ENCODE measurements around the gene GUCY2D. TPM values are rescaled to one million over a fixed set of nuclear protein-coding genes. Genes with fewer than 3 reads are reported as not detected.

The GUCY2D gene
- total RNA-seq, 2 experiments from 2014 or later, result not detected

Other genes with a start within 250 kb of the GUCY2D start
- 10 to 100 TPM; 15.5 to 31.9 TPM for gene KDM6B, start 168.4 kb upstream of the GUCY2D start, total RNA-seq
- 1 to 10 TPM in 1 of 2 experiments, under 1 TPM in 1; 0.84 to 1.2 TPM for gene TMEM88, start 147.5 kb upstream of the GUCY2D start, total RNA-seq
- gene NAA38, start 145.1 kb upstream of the GUCY2D start, total RNA-seq, result 10 to 100 TPM; 86.0 to 95.8 TPM
- 1 to 10 TPM; 6.4 to 8.2 TPM for gene CYB5D1, start 144.6 kb upstream of the GUCY2D start, total RNA-seq
- gene CHD3, start 113.8 kb upstream of the GUCY2D start, total RNA-seq, result 100 to 1,000 TPM; 139 to 147 TPM
- gene RNF227, start 86.3 kb upstream of the GUCY2D start, total RNA-seq, result 1 to 10 TPM; 2.8 to 3.9 TPM
- gene KCNAB3, start 72.8 kb upstream of the GUCY2D start, total RNA-seq, result 1 to 10 TPM; 6.6 to 6.7 TPM
- 100 to 1,000 TPM; 216 to 245 TPM for gene TRAPPC1, start 70.7 kb upstream of the GUCY2D start, total RNA-seq
- gene CNTROB, start 70.4 kb upstream of the GUCY2D start, total RNA-seq, result 10 to 100 TPM; 56.8 to 69.2 TPM
- not detected for gene ALOX15B, start 36.4 kb downstream of the GUCY2D start, total RNA-seq
- gene ALOX12B, start 85.1 kb downstream of the GUCY2D start, total RNA-seq, result under 1 TPM; 0.42 to 0.64 TPM
- not detected for gene ALOXE3, start 115.9 kb downstream of the GUCY2D start, total RNA-seq
- gene HES7, start 121.5 kb downstream of the GUCY2D start, total RNA-seq, result 1 to 10 TPM; 1.2 TPM
- 10 to 100 TPM; 47.3 to 56.4 TPM for gene PER1, start 149.8 kb downstream of the GUCY2D start, total RNA-seq
- 10 to 100 TPM; 47.6 to 68.9 TPM for gene VAMP2, start 160.3 kb downstream of the GUCY2D start, total RNA-seq
- 10 to 100 TPM; 29.9 to 61.0 TPM for gene TMEM107, start 173.8 kb downstream of the GUCY2D start, total RNA-seq
- gene BORCS6, start 187.6 kb downstream of the GUCY2D start, total RNA-seq, result 10 to 100 TPM; 14.9 to 16.8 TPM
- 100 to 1,000 TPM; 197 to 234 TPM for gene AURKB, start 208.0 kb downstream of the GUCY2D start, total RNA-seq
- gene CTC1, start 245.4 kb downstream of the GUCY2D start, total RNA-seq, result 10 to 100 TPM; 76.7 to 82.0 TPM
- 100 to 1,000 TPM in 1 of 2 experiments, 10 to 100 TPM in 1; 75.1 to 113 TPM for gene PFAS, start 246.7 kb downstream of the GUCY2D start, total RNA-seq